Suprapubic skin (tissue), 4 donors: ENCODE data around the gene TEKT5.

ENCODE experiments used
- CTCF ChIP-seq, 2 donors: fragments of 200-600 bp in 1 of 2; fragments of 450-650 bp in 1 of 2; sonication (generic) in 1 of 2; IDR thresholded peaks; one replicate each; pipeline ENCODE4 v1.5.1; 2016 to 2019; ENCODE audit warnings: antibody characterized with exemption in 2 of 2, mild to moderate bottlenecking in 1 of 2, moderate library complexity in 1 of 2
- EP300 ChIP-seq: sonication (generic); formaldehyde crosslinking; IDR thresholded peaks from one replicate; pipeline ENCODE4 v1.6.1; 2017; ENCODE audit warnings: antibody characterized with exemption
- POLR2A ChIP-seq, 2 donors: fragments of 450-650 bp; IDR thresholded peaks; one replicate each; pipeline ENCODE4 v1.6.1; 2017; ENCODE audit warnings: antibody characterized with exemption in 2 of 2, mild to moderate bottlenecking in 2 of 2, moderate library complexity in 2 of 2
- POLR2AphosphoS5 ChIP-seq, 3 donors: sonication (generic); formaldehyde crosslinking; IDR thresholded peaks; one replicate each; pipeline ENCODE4 v1.6.1; 2017; ENCODE audit warnings: antibody characterized with exemption in 3 of 3

- no peak for TF ChIP-seq CTCF (IDR thresholded peaks at IDR 0.05)
- TF ChIP-seq POLR2AphosphoS5 (IDR thresholded peaks at IDR 0.05): no peak
- TF ChIP-seq EP300: no peak
- TF ChIP-seq POLR2A (IDR thresholded peaks at IDR 0.05): no peak
These were observed 10.1 kb downstream of the TEKT5 start for GRCh38 chr16:10684511-10685151.
